Activated naive CD4-positive, alpha-beta T cell treated with anti-CD3 and anti-CD28 coated beads, Interleukin-2, amount 50 U/mL, for 24 hours (primary cell): ENCODE data around the gene SORCS2.

Experiments used
- H3K27ac Mint-ChIP-seq: one replicate; pipeline ENCODE4 v1.8.0; 2021; ENCODE audit warnings: mild to moderate bottlenecking, mixed read lengths
- H3K27me3 Mint-ChIP-seq: one replicate; pipeline ENCODE4 v1.8.0; 2021; ENCODE audit warnings: mixed read lengths
- H3K36me3 Mint-ChIP-seq: one replicate; pipeline ENCODE4 v1.8.0; 2021; ENCODE audit warnings: mixed read lengths
- H3K4me1 Mint-ChIP-seq: one replicate; pipeline ENCODE4 v1.8.0; 2021; ENCODE audit warnings: mixed read lengths
- H3K4me3 Mint-ChIP-seq: one replicate; pipeline ENCODE4 v1.8.0; 2021; ENCODE audit warnings: mild to moderate bottlenecking, mixed read lengths
- H3K9me3 Mint-ChIP-seq: one replicate; pipeline ENCODE4 v1.8.0; 2021; ENCODE audit warnings: mixed read lengths

Gene SORCS2

DNA sequence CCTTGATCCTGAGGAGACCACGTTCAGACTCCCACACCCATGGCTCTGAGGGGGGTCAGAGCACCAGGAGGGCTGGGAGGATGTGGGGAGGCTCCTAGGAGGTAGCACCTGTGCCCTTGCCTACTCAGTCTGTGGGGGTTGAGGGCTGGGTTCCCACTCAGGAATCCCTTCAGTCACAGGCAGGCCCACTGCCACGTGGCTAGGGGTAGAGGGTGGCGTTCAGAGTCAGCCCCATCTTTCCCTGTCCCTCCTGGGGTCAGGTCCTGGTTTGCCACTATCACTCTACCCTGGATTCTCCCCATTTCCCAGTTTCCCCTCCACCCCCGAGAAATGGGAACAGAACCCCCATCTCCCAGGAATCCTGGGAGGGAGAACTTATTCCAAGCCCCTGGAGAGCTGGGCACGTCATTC lies 131.1 kb downstream of the SORCS2 start:
- Mint-ChIP-seq H3K4me1 (no peaks in the 10 kb centered on the region), H3K27ac (no peak overlapping the region), H3K36me3 (no peaks in the 10 kb centered on the region), H3K4me3 (no peak overlapping the region), H3K27me3 (peaks cover 3% of the 10 kb centered on the region), H3K9me3 (no peaks in the 10 kb centered on the region)

- Mint-ChIP-seq H3K9me3 (no peaks in the 10 kb centered on the region), H3K4me1 (no peaks in the 10 kb centered on the region), H3K36me3 (no peaks in the 10 kb centered on the region), H3K4me3 (no peak overlapping the region), H3K27me3 (peaks cover 3% of the 10 kb centered on the region), H3K27ac (no peak overlapping the region)
These were observed 131.7 kb downstream of the SORCS2 start for GRCh38 chr4:7323872-7324650.

DNA sequence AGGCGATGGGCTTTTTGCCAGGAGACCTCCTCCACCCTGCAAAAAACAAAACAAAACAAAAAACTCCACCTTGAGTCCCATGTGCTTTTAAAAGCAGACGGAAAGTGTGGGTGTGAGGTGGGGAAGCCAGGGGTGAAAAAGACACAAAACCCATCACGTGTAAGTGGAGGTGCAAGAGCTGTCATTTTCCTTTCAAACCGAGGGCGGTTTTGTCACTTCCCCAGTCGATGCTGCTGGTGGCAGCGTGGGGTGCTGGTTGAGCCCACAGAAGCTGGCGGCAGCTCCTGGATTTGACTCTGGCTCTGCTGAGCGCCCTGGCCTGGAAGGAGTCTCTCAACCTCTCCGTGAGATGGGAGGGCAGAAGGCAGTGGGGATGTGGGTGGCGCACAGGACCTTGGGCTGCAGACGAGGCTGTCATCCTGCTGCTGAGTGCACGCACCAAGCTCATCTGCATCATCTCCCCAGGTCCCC lies 132.3 kb downstream of the SORCS2 start:
- H3K27me3 Mint-ChIP-seq, result peaks cover 3% of the 10 kb centered on the region
- no peaks in the 10 kb centered on the region for H3K36me3 Mint-ChIP-seq
- no peaks in the 10 kb centered on the region for H3K9me3 Mint-ChIP-seq
- no peaks in the 10 kb centered on the region for H3K4me1 Mint-ChIP-seq
- H3K4me3 Mint-ChIP-seq, result no peak overlapping the region
- no peak overlapping the region for H3K27ac Mint-ChIP-seq

- Mint-ChIP-seq H3K9me3 (no peaks in the 10 kb centered on the region), H3K4me3 (no peak overlapping the region), H3K36me3 (no peaks in the 10 kb centered on the region), H3K4me1 (no peaks in the 10 kb centered on the region), H3K27ac (no peak overlapping the region), H3K27me3 (peaks cover 3% of the 10 kb centered on the region)
These were observed 133.2 kb downstream of the SORCS2 start for GRCh38 chr4:7325541-7325940.

DNA sequence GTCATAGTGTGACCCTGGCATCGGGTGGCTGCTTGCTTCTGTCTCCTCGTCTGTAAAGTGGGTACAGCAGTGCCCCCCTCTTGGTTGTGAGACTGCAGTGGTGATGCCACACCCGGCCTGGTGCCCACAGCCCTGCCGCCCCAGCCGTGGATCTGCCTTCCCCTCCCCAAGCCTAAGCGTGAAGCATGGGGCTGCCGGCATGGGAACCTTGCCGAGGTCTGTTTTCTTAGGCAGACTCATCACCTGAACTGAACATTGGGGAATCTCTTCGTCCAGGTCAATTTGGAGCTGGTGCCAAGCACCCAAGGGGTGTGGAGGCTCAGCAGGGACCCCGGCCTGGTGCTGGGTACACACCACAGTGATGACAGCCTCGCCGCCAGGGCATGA lies 134.0 kb downstream of the SORCS2 start:
- Mint-ChIP-seq H3K9me3 (no peaks in the 10 kb centered on the region), H3K27ac (no peak overlapping the region), H3K27me3 (peaks cover 3% of the 10 kb centered on the region), H3K36me3 (no peaks in the 10 kb centered on the region), H3K4me3 (no peak overlapping the region), H3K4me1 (no peaks in the 10 kb centered on the region)

DNA sequence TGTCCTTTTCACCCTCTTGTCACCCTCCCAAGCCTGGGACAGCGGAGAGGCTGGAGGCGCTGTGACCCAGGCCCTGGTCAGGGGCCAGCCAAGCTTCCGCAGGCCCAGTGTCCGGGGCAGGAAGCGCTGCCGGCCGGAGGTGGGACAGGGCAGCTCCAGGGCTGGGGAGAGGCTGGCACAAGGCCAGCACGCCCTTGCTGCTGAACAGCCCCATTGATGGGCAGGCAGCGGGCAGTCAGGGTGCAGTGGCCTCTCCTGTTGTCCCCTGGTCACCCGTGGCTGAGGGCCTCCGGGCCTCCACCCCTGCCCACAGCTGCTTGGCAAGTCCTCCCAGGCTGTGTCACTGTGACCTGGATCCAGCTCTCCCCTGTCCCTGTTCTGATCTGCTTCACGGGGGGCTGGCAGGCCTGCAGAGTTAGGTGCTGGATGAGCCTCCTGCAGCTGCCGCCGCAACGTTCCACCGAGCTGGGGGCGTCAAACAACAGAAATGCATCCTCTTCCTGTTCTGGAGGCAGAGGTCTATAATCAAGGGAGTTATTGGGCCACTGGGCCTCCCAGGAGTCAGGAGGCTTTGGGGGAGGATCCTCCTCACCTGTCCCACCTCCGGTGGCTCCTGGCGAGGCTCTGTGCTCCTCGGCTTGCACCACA lies 134.5 kb downstream of the SORCS2 start:
- peaks cover 2% of the 10 kb centered on the region for H3K27me3 Mint-ChIP-seq
- no peaks in the 10 kb centered on the region for H3K9me3 Mint-ChIP-seq
- no peak overlapping the region for H3K27ac Mint-ChIP-seq
- no peak overlapping the region for H3K4me3 Mint-ChIP-seq
- H3K36me3 Mint-ChIP-seq, result no peaks in the 10 kb centered on the region
- no peaks in the 10 kb centered on the region for H3K4me1 Mint-ChIP-seq

DNA sequence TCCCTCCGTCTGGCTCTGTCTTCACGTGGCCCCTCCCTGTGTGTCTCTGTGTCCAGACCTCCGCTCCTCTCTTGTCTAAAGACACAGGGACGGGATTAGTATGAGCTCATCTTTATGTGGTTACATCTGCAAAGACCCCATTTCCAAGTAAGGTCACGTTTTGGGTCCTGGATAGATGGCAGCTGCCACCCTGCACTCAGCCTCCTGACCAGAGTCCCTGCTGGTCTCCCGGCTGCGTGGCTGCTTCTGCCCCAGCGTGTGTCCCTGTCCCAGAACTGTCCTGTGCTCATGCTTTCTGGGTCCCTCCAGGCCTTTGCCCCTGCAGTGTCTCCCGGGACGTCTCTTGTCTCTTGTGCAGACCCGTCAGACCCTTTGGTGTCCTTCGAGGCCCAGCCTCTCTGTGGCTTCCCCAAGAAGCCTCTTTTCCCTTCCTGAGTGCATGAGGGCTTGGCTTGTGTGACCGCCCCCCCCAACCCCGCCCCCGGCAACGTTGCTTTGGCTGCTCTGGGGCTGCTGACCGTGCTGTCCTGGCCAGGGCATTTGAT lies 135.1 kb downstream of the SORCS2 start:
- Mint-ChIP-seq H3K4me1 (no peaks in the 10 kb centered on the region), H3K4me3 (no peak overlapping the region), H3K9me3 (no peaks in the 10 kb centered on the region), H3K27me3 (peaks cover 2% of the 10 kb centered on the region), H3K27ac (no peak overlapping the region), H3K36me3 (no peaks in the 10 kb centered on the region)

GRCh38 chr4:7328162-7328912 lies 136.0 kb downstream of the SORCS2 start:
- no peak overlapping the region for H3K27ac Mint-ChIP-seq
- H3K4me1 Mint-ChIP-seq, result no peaks in the 10 kb centered on the region
- H3K36me3 Mint-ChIP-seq, result no peaks in the 10 kb centered on the region
- H3K4me3 Mint-ChIP-seq, result no peak overlapping the region
- no peaks in the 10 kb centered on the region for H3K9me3 Mint-ChIP-seq
- peaks cover 2% of the 10 kb centered on the region for H3K27me3 Mint-ChIP-seq

- no peak overlapping the region for H3K27ac Mint-ChIP-seq
- no peaks in the 10 kb centered on the region for H3K4me1 Mint-ChIP-seq
- H3K27me3 Mint-ChIP-seq, result peaks cover 2% of the 10 kb centered on the region
- H3K36me3 Mint-ChIP-seq, result no peaks in the 10 kb centered on the region
- no peak overlapping the region for H3K4me3 Mint-ChIP-seq
- no peaks in the 10 kb centered on the region for H3K9me3 Mint-ChIP-seq
These were observed 136.7 kb downstream of the SORCS2 start for GRCh38 chr4:7328913-7329638.

- H3K4me1 Mint-ChIP-seq, result no peaks in the 10 kb centered on the region
- no peaks in the 10 kb centered on the region for H3K9me3 Mint-ChIP-seq
- H3K4me3 Mint-ChIP-seq, result no peak overlapping the region
- H3K27ac Mint-ChIP-seq, result peak overlapping the region; percentile 62
- no peaks in the 10 kb centered on the region for H3K36me3 Mint-ChIP-seq
- H3K27me3 Mint-ChIP-seq, result peaks cover 2% of the 10 kb centered on the region
These were observed 137.8 kb downstream of the SORCS2 start for GRCh38 chr4:7330031-7330596.

- Mint-ChIP-seq H3K27me3 (peaks cover 2% of the 10 kb centered on the region), H3K36me3 (no peaks in the 10 kb centered on the region), H3K27ac (peak overlapping the region; percentile 17), H3K4me1 (no peaks in the 10 kb centered on the region), H3K9me3 (no peaks in the 10 kb centered on the region), H3K4me3 (no peak overlapping the region)
These were observed 138.7 kb downstream of the SORCS2 start for GRCh38 chr4:7330811-7331681.

- peaks cover 2% of the 10 kb centered on the region for H3K27me3 Mint-ChIP-seq
- no peak overlapping the region for H3K4me3 Mint-ChIP-seq
- no peaks in the 10 kb centered on the region for H3K4me1 Mint-ChIP-seq
These were observed 139.3 kb downstream of the SORCS2 start for GRCh38 chr4:7331682-7332000.

DNA sequence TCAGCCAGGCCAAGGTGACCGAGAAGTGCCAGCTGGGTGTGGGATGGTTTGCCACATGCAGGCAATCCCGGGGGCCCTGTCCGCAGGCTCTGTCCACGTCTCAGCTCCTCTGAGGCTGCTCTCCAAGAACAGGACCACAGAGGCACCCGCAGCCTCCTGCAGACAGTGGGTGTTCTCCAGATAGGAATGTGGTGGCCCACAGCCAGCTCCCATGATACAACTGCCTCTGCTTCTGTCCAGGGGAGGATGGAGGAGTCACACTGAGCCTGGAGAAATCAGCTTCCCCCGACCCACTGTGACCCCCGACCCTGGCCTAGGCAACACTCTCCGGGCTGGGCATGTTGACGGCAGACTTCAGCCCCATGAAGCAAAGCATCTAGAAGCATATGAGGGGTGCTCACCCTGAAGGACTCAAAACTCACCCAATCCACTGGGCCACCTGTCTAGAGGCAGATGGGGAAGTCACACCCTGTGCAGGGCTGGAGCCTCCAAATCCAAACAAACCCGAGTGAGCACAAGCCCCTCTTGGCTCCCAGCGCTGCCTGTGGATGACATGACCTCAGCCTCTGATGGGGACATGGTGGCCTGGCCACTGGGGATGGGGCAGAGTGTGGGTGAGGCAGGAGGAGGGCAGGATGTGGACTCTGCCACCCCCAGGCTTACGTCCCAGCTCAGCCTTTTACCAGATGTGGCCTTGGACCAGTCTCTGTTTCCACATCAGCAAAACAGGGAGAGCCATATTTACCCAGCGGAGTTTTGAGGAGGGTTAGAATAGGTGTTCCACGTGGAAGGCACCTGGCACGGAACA lies 140.1 kb downstream of the SORCS2 start:
- no peaks in the 10 kb centered on the region for H3K4me1 Mint-ChIP-seq
- H3K36me3 Mint-ChIP-seq, result no peaks in the 10 kb centered on the region
- H3K27ac Mint-ChIP-seq, result no peak overlapping the region
- H3K27me3 Mint-ChIP-seq, result no peaks in the 10 kb centered on the region
- no peak overlapping the region for H3K4me3 Mint-ChIP-seq
- H3K9me3 Mint-ChIP-seq, result no peaks in the 10 kb centered on the region

More at GRCh38 chr4:7331682-7332000, 139.3 kb downstream of the SORCS2 start:
- H3K9me3 Mint-ChIP-seq, result no peaks in the 10 kb centered on the region
- no peak overlapping the region for H3K27ac Mint-ChIP-seq
- no peaks in the 10 kb centered on the region for H3K36me3 Mint-ChIP-seq
